Myocyte (in vitro differentiated cells): ENCODE results near the gene ALG14. TPM values are rescaled to one million over a fixed set of nuclear protein-coding genes. Genes with fewer than 3 reads are reported as not detected.

Experiments
- DNase-seq: peaks from one replicate; pipeline ENCODE4 v3.0.0-alpha.2; 2012; ENCODE audit warnings: low read depth
- total RNA-seq: library from RNA; depleted of rRNA; stranded (reverse); fragments of >200 nt; gene quantifications from 2 replicates; pipeline ENCODE4 v1.2.3, GENCODE V29; 2014

The ALG14 gene
- total RNA-seq, 1 donor from 2014 or later, result 0.88 TPM

- peak; percentile 56 for DNase-seq
Observed at GRCh38 chr1:94983171-94983739, 89.5 kb downstream of the ALG14 start.

GRCh38 chr1:94982398-94982797, 90.4 kb downstream of the ALG14 start:
- DNase-seq, result no peak

GRCh38 chr1:94981575-94981973, 91.2 kb downstream of the ALG14 start:
- no peak for DNase-seq

GRCh38 chr1:94980582-94981574, 91.9 kb downstream of the ALG14 start:
- DNase-seq, result no peak

- DNase-seq, result no peak
Observed at GRCh38 chr1:94979656-94980581, 92.8 kb downstream of the ALG14 start.

GRCh38 chr1:94979131-94979530, 93.6 kb downstream of the ALG14 start:
- no peak for DNase-seq

- DNase-seq, result no peak
Observed at GRCh38 chr1:94978401-94978800, 94.3 kb downstream of the ALG14 start.

GRCh38 chr1:94976971-94977548, 95.7 kb downstream of the ALG14 start:
- no peak for DNase-seq

- DNase-seq, result peak; percentile 81
Observed at GRCh38 chr1:94974824-94975223, 97.9 kb downstream of the ALG14 start.

GRCh38 chr1:94974241-94974640, 98.5 kb downstream of the ALG14 start:
- no peak for DNase-seq

GRCh38 chr1:94973309-94973922, 99.3 kb downstream of the ALG14 start:
- peak; percentile 21 for DNase-seq

GRCh38 chr1:94971491-94971924, 101.2 kb downstream of the ALG14 start:
- DNase-seq, result peak; percentile 74

GRCh38 chr1:94970783-94971182, 102.0 kb downstream of the ALG14 start:
- peak; percentile 48 for DNase-seq

- DNase-seq, result no peak
Observed at GRCh38 chr1:94969137-94969536, 103.6 kb downstream of the ALG14 start.

GRCh38 chr1:94966033-94966432, 106.7 kb downstream of the ALG14 start:
- no peak for DNase-seq

GRCh38 chr1:94963864-94964263, 108.9 kb downstream of the ALG14 start:
- DNase-seq, result no peak

GRCh38 chr1:94962409-94963265, 110.1 kb downstream of the ALG14 start:
- DNase-seq, result peak; percentile 49

- DNase-seq, result no peak
Observed at GRCh38 chr1:94961988-94962387, 110.8 kb downstream of the ALG14 start.

GRCh38 chr1:94961582-94961981, 111.2 kb downstream of the ALG14 start:
- DNase-seq, result no peak

GRCh38 chr1:94958081-94958480, 114.7 kb downstream of the ALG14 start:
- DNase-seq, result no peak
